Mucosa of stomach (tissue), 1 donor: ENCODE data around the gene MAP2.

Experiments
- H3K27me3 ChIP-seq: one replicate; pipeline ENCODE4 v1.7.0; 2013; ENCODE audit warnings: mild to moderate bottlenecking, low read length; ENCODE audit not compliant: control insufficient read depth, insufficient read depth
- H3K36me3 ChIP-seq: one replicate; pipeline ENCODE4 v1.7.0; 2013; ENCODE audit warnings: low read length; ENCODE audit not compliant: control insufficient read depth, insufficient read depth
- H3K4me1 ChIP-seq: one replicate; pipeline ENCODE4 v1.7.0; 2013; ENCODE audit warnings: mild to moderate bottlenecking, low read length; ENCODE audit not compliant: control insufficient read depth, insufficient read depth
- H3K4me3 ChIP-seq: one replicate; pipeline ENCODE4 v1.7.0; 2013; ENCODE audit warnings: low read length
- H3K9ac ChIP-seq: one replicate; pipeline ENCODE4 v1.7.0; 2013; ENCODE audit warnings: mild to moderate bottlenecking, low read length, moderate library complexity
- H3K9me3 ChIP-seq: one replicate; pipeline ENCODE4 v1.7.0; 2013; ENCODE audit warnings: mild to moderate bottlenecking, low read length, moderate library complexity; ENCODE audit not compliant: control insufficient read depth
- donor health status: Pancreatic carcinoma.

Gene MAP2

GRCh38 chr2:209772290-209772685 is 348.4 kb downstream of the MAP2 start:
- Histone ChIP-seq H3K9me3 (no peaks in the 10 kb centered on the region), H3K4me1 (no peaks in the 10 kb centered on the region), H3K27me3 (peaks cover 4% of the 10 kb centered on the region), H3K36me3 (no peaks in the 10 kb centered on the region), H3K4me3 (no peak overlapping the region), H3K9ac (no peak overlapping the region)

GRCh38 chr2:209773377-209773776 is 349.5 kb downstream of the MAP2 start:
- Histone ChIP-seq H3K4me3 (no peak overlapping the region), H3K4me1 (no peaks in the 10 kb centered on the region), H3K9me3 (no peaks in the 10 kb centered on the region), H3K27me3 (peaks cover 4% of the 10 kb centered on the region), H3K36me3 (no peaks in the 10 kb centered on the region), H3K9ac (no peak overlapping the region)
